ENCODE measurements around the gene TXNRD3.
"Not testable (repeated sequence)": the region's sequence is repeated elsewhere in the genome, so short reads cannot be mapped to it uniquely, and the experiment has no call there.

TXNRD3 gene

DNA sequence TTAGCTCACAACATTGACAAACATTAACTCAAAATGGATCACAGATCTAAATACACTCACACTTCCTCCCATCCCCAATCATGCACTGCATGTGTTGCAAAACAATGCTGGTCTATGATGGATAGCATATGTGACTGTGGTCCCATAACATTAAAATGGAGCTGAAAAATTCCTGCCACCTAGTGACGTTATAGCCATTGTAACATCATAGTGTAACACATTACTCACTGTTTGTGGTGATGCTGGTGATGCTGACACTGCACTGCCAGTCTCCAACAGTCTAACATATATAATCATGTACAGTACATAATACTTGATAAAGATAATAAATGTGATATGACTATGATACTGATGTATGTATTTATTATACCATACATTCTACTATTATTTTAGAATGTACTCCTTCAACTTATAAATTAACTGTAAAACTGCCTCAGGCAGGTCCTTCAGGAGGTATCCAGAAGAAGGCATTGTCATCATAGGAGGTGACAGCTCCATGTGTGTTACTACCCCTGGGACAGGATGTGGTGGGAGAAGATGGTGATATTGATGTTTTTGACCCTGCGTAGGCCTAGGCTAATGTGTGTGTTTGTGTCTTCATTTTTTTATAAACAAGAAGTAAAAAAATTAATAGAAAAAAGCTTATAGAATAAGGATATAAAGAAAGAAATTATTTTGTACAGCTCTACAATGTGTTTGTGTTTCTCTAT lies 41.3 kb downstream of the TXNRD3 start:
- no peak for DNase-seq (ENCODE audit: low spot score)
- Mint-ChIP-seq H3K4me3 (no peak overlapping the region), H3K27me3 (ENCODE audit: low read depth) (no peaks in the 10 kb centered on the region), H3K9me3 (no peaks in the 10 kb centered on the region), H3K27ac (no peak overlapping the region), H3K4me1 (ENCODE audit: low read depth) (peaks cover 16% of the 10 kb centered on the region), H3K36me3 (ENCODE audit: low read depth) (no peaks in the 10 kb centered on the region)

- DNase-seq (ENCODE audit: low spot score): no peak
- Mint-ChIP-seq H3K27ac (no peak overlapping the region), H3K4me1 (ENCODE audit: low read depth) (peaks cover 16% of the 10 kb centered on the region), H3K4me3 (no peak overlapping the region), H3K36me3 (ENCODE audit: low read depth) (no peaks in the 10 kb centered on the region), H3K27me3 (ENCODE audit: low read depth) (no peaks in the 10 kb centered on the region), H3K9me3 (no peaks in the 10 kb centered on the region)
These were observed 42.3 kb downstream of the TXNRD3 start for GRCh38 chr3:126612479-126613205.

- Mint-ChIP-seq H3K27ac (no peak overlapping the region), H3K9me3 (no peaks in the 10 kb centered on the region), H3K4me3 (no peak overlapping the region), H3K27me3 (ENCODE audit: low read depth) (no peaks in the 10 kb centered on the region), H3K4me1 (ENCODE audit: low read depth) (peaks cover 17% of the 10 kb centered on the region), H3K36me3 (ENCODE audit: low read depth) (no peaks in the 10 kb centered on the region)
- no peak for DNase-seq (ENCODE audit: low spot score)
These were observed 45.0 kb downstream of the TXNRD3 start for GRCh38 chr3:126609909-126610308.

DNA sequence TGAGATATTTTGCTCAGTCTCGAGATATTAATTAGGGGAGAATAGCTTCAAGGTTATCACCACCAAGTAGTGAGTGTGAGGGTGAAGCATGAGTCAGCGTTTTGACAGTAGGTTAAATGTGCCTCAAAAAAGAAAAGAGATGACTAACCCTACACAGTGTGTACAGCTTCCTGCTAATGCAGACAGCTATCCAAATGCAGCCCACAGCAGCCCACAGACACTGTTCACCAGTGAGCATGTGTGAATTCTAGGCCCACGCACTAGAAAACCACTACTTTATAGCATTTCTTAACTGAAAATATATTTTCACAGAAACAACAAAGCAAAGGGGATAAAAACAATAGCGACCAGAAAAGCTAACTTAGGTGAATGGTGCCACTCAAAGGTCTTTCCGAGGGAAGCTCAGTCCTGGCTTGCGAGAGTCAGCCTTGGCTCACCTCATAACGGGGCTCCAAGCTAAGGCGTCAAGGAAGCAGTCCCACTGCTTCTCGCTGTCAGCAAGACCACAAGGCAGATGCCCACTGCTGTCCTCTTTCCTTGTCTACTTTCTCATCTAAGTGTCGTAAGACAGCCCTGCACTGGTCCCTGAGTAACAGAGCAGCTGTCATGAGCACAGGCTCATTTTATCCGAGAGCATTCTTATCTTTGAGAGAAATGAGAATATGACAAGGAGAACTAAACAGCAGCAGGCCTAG lies 47.6 kb downstream of the TXNRD3 start:
- H3K9me3 Mint-ChIP-seq: no peaks in the 10 kb centered on the region
- H3K4me1 Mint-ChIP-seq (ENCODE audit: low read depth): peaks cover 6% of the 10 kb centered on the region
- no peaks in the 10 kb centered on the region for H3K27me3 Mint-ChIP-seq (ENCODE audit: low read depth)
- DNase-seq (ENCODE audit: low spot score): peak; percentile 42
- H3K4me3 Mint-ChIP-seq: no peak overlapping the region
- H3K36me3 Mint-ChIP-seq (ENCODE audit: low read depth): no peaks in the 10 kb centered on the region
- H3K27ac Mint-ChIP-seq: peak overlapping the region; percentile 13

DNA sequence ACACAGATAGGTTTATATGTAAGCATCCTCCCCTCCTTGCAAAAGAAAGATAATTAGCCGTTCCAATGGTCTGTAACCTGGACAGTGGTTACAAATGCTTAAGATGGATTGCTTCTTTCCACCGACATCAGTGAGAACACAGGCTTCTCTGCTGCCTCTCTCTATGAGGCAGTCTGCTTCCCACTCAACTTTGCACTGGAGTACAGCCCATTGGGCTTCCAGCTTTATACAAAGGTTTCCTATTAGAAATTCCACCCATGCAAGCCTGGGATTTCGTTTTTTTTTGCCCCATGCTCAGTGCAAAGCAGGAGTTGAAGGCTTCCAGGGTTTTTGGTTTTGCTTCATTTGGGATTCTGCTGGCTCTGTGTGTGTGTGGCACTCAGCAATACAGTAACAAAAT lies 48.9 kb downstream of the TXNRD3 start:
- Mint-ChIP-seq H3K27ac (no peak overlapping the region), H3K36me3 (ENCODE audit: low read depth) (no peaks in the 10 kb centered on the region), H3K4me3 (no peak overlapping the region), H3K27me3 (ENCODE audit: low read depth) (peaks cover 8% of the 10 kb centered on the region), H3K4me1 (ENCODE audit: low read depth) (peaks cover 4% of the 10 kb centered on the region), H3K9me3 (no peaks in the 10 kb centered on the region)
- DNase-seq (ENCODE audit: low spot score): no peak

DNA sequence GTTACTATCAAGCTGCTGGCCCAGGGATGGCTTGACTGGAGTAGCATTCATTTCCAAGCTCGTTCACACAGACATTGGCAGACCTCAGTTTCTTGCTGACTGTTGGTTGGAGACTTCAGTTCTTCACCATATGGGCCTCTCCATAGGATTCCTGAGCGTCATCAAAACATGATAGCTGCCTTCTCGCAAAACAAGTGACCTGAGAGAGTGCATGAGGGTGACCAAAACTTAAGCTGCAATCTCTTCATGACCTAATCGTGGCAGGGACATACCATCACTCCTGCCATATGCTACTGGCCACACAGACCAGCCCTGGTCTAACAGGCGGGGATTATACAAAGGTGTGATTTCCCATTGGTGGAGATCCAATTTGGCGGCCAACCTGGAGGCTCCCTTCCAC lies 50.2 kb downstream of the TXNRD3 start:
- H3K9me3 Mint-ChIP-seq: no peaks in the 10 kb centered on the region
- no peak overlapping the region for H3K4me3 Mint-ChIP-seq
- no peak overlapping the region for H3K27ac Mint-ChIP-seq
- H3K36me3 Mint-ChIP-seq (ENCODE audit: low read depth): no peaks in the 10 kb centered on the region
- peaks cover 4% of the 10 kb centered on the region for H3K4me1 Mint-ChIP-seq (ENCODE audit: low read depth)
- peaks cover 15% of the 10 kb centered on the region for H3K27me3 Mint-ChIP-seq (ENCODE audit: low read depth)
- DNase-seq (ENCODE audit: low spot score): no peak

DNA sequence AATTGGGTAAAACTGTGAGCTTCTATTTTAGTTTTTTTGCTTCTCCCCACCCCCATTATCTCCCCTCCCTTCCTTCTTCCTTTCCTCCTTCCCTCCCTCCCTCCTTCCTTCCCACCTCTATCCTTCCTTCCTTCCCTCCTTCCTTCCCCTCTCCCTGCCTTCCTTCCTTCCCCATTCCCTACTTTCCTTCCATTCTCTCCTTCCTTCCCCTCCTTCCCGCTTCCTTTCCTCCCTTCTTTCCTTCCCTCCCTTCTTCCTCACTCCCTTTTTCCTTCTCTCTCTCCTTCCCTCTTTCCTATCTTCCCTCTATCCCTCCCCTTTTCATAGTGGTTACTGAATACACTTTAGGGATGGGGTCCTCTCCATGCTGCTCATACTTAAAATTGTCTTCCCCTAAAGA lies 55.8 kb downstream of the TXNRD3 start:
- Mint-ChIP-seq H3K27me3 (ENCODE audit: low read depth) (peaks cover 18% of the 10 kb centered on the region), H3K4me1 (ENCODE audit: low read depth) (no peaks in the 10 kb centered on the region)

DNA sequence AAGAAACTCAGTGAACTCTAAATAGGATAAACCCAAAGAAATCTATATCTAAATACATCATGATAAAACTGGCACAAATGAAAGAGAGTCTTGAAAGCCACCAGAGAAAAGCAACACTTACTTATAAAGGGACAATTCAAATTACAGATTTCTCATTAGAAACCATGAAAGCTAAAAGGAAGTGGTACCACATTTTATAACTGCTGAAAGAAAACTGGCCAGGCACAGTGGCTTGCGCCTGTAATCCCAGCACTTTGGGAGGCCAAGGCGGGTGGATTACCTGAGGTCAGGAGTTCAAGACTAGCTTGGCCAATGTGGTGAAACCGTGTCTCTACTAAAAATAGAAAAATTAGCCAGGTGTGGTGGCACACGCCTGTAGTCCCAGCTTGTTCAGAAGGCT lies 59.4 kb downstream of the TXNRD3 start:
- H3K4me3 Mint-ChIP-seq; H3K4me1 Mint-ChIP-seq (ENCODE audit: low read depth); DNase-seq (ENCODE audit: low spot score); H3K27ac Mint-ChIP-seq; H3K9me3 Mint-ChIP-seq; H3K27me3 Mint-ChIP-seq (ENCODE audit: low read depth); H3K36me3 Mint-ChIP-seq (ENCODE audit: low read depth): not testable (repeated sequence)

More for the DNA sequence above, 55.8 kb downstream of the TXNRD3 start:
- H3K36me3 Mint-ChIP-seq (ENCODE audit: low read depth): no peaks in the 10 kb centered on the region
- no peak overlapping the region for H3K27ac Mint-ChIP-seq
- no peak overlapping the region for H3K4me3 Mint-ChIP-seq
- no peak for DNase-seq (ENCODE audit: low spot score)
- no peaks in the 10 kb centered on the region for H3K9me3 Mint-ChIP-seq

GRCh38 chr3:126591515-126591914 lies 63.4 kb downstream of the TXNRD3 start:
- not testable (repeated sequence) for H3K4me1 Mint-ChIP-seq (ENCODE audit: low read depth); DNase-seq (ENCODE audit: low spot score); H3K4me3 Mint-ChIP-seq; H3K27ac Mint-ChIP-seq; H3K36me3 Mint-ChIP-seq (ENCODE audit: low read depth); H3K9me3 Mint-ChIP-seq
- peaks cover 14% of the 10 kb centered on the region for H3K27me3 Mint-ChIP-seq (ENCODE audit: low read depth)

DNA sequence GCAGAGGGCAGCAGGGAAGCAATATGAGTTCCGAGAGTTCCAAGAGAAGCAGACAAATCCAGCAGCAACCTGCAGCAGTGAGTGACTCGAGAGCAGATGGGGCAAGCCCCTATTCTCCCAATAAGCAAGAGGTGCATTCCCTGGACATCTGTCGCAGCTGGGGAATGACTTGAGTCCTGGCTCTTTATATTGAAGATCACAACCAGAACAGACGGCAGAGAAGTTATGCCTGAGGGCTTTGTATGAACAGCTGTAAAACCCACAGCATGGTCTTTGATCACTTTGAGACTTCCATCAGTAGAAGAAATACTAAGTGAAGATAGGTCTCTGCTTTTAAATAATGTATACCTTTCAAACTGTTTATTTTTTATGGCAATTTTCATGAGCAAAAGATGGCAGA lies 72.6 kb downstream of the TXNRD3 start:
- Mint-ChIP-seq H3K36me3 (ENCODE audit: low read depth) (no peaks in the 10 kb centered on the region), H3K9me3 (no peaks in the 10 kb centered on the region)

DNA sequence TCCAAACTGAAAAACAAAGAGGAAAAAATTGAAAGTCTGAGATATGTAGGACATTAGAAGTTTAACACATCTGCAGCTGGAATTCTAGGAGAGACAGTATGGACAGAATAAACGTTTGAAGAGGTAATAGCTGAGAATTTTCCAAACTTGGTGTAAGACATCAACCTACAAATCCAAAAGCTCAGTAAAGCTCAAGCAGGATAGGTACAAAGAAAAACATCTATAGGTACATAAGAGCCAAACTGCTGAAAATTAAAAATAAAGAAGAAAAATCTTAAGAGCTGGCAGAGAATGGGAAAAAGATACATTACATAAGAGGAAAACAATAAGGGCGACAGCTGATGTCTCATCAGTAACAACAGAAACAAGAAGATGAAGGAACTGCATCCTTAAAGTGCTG lies 73.4 kb downstream of the TXNRD3 start:
- no peaks in the 10 kb centered on the region for H3K4me1 Mint-ChIP-seq (ENCODE audit: low read depth)
- no peaks in the 10 kb centered on the region for H3K9me3 Mint-ChIP-seq
- no peak overlapping the region for H3K27ac Mint-ChIP-seq
- no peaks in the 10 kb centered on the region for H3K36me3 Mint-ChIP-seq (ENCODE audit: low read depth)
- H3K4me3 Mint-ChIP-seq: no peak overlapping the region
- no peak for DNase-seq (ENCODE audit: low spot score)
- peaks cover 14% of the 10 kb centered on the region for H3K27me3 Mint-ChIP-seq (ENCODE audit: low read depth)

More for the DNA sequence above, 72.6 kb downstream of the TXNRD3 start:
- H3K4me1 Mint-ChIP-seq (ENCODE audit: low read depth): no peaks in the 10 kb centered on the region
- no peak overlapping the region for H3K4me3 Mint-ChIP-seq
- no peak for DNase-seq (ENCODE audit: low spot score)
- H3K27me3 Mint-ChIP-seq (ENCODE audit: low read depth): peaks cover 14% of the 10 kb centered on the region
- H3K27ac Mint-ChIP-seq: no peak overlapping the region

DNA sequence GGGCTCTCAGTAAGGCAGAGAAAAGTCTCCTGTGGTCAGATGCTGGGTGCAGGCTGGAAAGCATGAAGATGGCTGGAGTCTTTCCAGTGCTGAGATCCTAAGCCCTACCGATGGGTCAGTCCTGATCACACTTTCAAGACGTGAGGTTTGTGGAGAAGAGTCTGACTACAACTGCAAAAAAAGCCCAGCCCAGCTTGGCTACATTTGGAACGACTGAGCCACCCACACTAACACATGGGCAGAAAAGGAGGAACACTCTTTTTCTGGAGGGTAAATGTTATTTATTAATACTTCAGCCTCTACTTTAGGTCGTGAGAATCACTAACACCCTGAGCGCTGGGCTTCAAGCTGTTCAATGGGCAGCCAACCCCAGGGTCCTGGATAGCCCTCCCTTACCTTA lies 74.2 kb downstream of the TXNRD3 start:
- H3K27me3 Mint-ChIP-seq (ENCODE audit: low read depth): peaks cover 14% of the 10 kb centered on the region
- no peaks in the 10 kb centered on the region for H3K4me1 Mint-ChIP-seq (ENCODE audit: low read depth)
- no peaks in the 10 kb centered on the region for H3K36me3 Mint-ChIP-seq (ENCODE audit: low read depth)
- DNase-seq (ENCODE audit: low spot score): no peak
- H3K27ac Mint-ChIP-seq: no peak overlapping the region
- no peaks in the 10 kb centered on the region for H3K9me3 Mint-ChIP-seq
- no peak overlapping the region for H3K4me3 Mint-ChIP-seq

GRCh38 chr3:126578702-126579101 lies 76.2 kb downstream of the TXNRD3 start:
- Mint-ChIP-seq H3K9me3 (no peaks in the 10 kb centered on the region), H3K27me3 (ENCODE audit: low read depth) (peaks cover 12% of the 10 kb centered on the region), H3K36me3 (ENCODE audit: low read depth) (no peaks in the 10 kb centered on the region), H3K4me3 (no peak overlapping the region), H3K27ac (no peak overlapping the region), H3K4me1 (ENCODE audit: low read depth) (no peaks in the 10 kb centered on the region)
- DNase-seq (ENCODE audit: low spot score): no peak

GRCh38 chr3:126577261-126577660 lies 77.7 kb downstream of the TXNRD3 start:
- no peak overlapping the region for H3K4me3 Mint-ChIP-seq
- no peaks in the 10 kb centered on the region for H3K4me1 Mint-ChIP-seq (ENCODE audit: low read depth)
- H3K27me3 Mint-ChIP-seq (ENCODE audit: low read depth): peaks cover 10% of the 10 kb centered on the region
- DNase-seq (ENCODE audit: low spot score): no peak
- no peaks in the 10 kb centered on the region for H3K36me3 Mint-ChIP-seq (ENCODE audit: low read depth)
- H3K27ac Mint-ChIP-seq: no peak overlapping the region
- no peaks in the 10 kb centered on the region for H3K9me3 Mint-ChIP-seq
